GDM1 (cell line): ENCODE data around the gene CHAD.
"Not testable (repeated sequence)": the region's sequence is repeated elsewhere in the genome, so short reads cannot be mapped to it uniquely, and the experiment has no call there.

Source experiments
- DNase-seq: peaks from one replicate; lab custom pipeline; 2025; lab: John Stamatoyannopoulos, UW

Gene CHAD

GRCh38 chr17:50495217-50495823 lies 26.6 kb upstream of the CHAD start:
- no peak for DNase-seq

GRCh38 chr17:50493744-50494143 lies 25.1 kb upstream of the CHAD start:
- DNase-seq, result no peak

- DNase-seq, result no peak
Observed at GRCh38 chr17:50492214-50492613, 23.5 kb upstream of the CHAD start.

- no peak for DNase-seq
Observed at GRCh38 chr17:50491505-50491904, 22.8 kb upstream of the CHAD start.

GRCh38 chr17:50488880-50489279 lies 20.2 kb upstream of the CHAD start:
- DNase-seq, result no peak

GRCh38 chr17:50487213-50488096 lies 18.8 kb upstream of the CHAD start:
- no peak for DNase-seq

- no peak for DNase-seq
Observed at GRCh38 chr17:50484386-50485155, 15.9 kb upstream of the CHAD start.

- DNase-seq, result no peak
Observed at GRCh38 chr17:50483266-50483665, 14.6 kb upstream of the CHAD start.

GRCh38 chr17:50482516-50482915 lies 13.8 kb upstream of the CHAD start:
- peak; percentile 55 for DNase-seq

GRCh38 chr17:50482110-50482509 lies 13.4 kb upstream of the CHAD start:
- no peak for DNase-seq

GRCh38 chr17:50481648-50482047 lies 13.0 kb upstream of the CHAD start:
- DNase-seq, result no peak

GRCh38 chr17:50480854-50481490 lies 12.3 kb upstream of the CHAD start:
- DNase-seq, result no peak

GRCh38 chr17:50480142-50480764 lies 11.6 kb upstream of the CHAD start:
- no peak for DNase-seq

GRCh38 chr17:50479522-50480141 lies 11.0 kb upstream of the CHAD start:
- DNase-seq, result peak; percentile 57

- DNase-seq, result peak; percentile 90
Observed at GRCh38 chr17:50478391-50479381, 10.0 kb upstream of the CHAD start, which contains the start of gene RSAD1. Gene RSAD1, plus strand, starts transcription at chr17:50478860. Its CDS starts 25 bp downstream, at chr17:50478885.

- no peak for DNase-seq
Observed at GRCh38 chr17:50477976-50478375, 9.3 kb upstream of the CHAD start.

- DNase-seq, result no peak
Observed at GRCh38 chr17:50476545-50477315, 8.1 kb upstream of the CHAD start.

- not testable (repeated sequence) for DNase-seq
Observed at GRCh38 chr17:50475775-50476544, 7.3 kb upstream of the CHAD start.
